EH (cell line): ENCODE measurements around the gene NKX2-2.
A peak's percentile ranks its signal among the peaks of the same experiment; 100 is the strongest.
"Not testable (repeated sequence)": the region's sequence is repeated elsewhere in the genome, so short reads cannot be mapped to it uniquely, and the experiment has no call there.

Experiments used
- DNase-seq: peaks from one replicate; pipeline ENCODE4 v3.0.0-alpha.2; 2015; ENCODE audit warnings: low read depth

NKX2-2 gene

DNA sequence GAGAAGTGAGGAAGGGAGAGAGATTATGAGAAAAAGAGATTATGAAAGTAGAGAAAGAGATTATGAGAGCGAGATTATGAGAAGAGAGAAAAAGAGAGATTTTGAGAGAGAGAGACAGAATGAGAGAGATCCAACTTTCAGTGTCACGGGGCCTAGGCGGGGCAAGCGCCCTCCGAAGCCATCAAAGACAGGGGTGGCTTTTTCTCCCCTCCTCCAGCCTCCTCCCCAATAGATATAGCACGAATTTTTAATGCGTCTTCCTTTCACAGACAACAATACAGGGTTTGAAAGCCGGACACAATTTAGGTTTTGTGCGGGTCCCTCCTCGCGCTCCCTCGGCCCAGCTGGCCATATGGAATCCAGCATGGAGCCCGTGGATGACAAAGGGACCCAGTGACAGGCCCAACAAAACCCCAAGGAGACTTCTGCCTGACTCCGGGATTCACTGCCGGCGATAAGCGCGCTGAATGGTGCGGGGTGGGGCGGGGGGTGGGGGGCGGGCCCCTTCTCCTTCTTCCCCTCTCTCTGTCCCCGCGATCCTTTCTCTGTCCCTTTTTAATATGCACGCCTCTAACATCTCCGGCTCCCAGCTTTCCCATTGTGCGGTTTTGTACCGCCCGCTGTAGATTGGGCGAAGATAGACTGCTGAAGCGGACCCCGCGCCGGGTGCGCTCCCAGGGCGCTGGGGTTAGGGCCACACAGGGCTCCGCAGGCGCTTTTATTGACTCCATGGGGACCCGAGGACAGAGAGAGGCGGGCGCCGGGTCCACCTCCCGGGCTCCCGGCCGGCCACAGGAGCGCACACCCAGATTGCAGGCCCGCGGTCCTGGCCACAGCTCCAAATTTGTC is 5.4 kb downstream of the NKX2-2 start:
- DNase-seq = no peak

DNA sequence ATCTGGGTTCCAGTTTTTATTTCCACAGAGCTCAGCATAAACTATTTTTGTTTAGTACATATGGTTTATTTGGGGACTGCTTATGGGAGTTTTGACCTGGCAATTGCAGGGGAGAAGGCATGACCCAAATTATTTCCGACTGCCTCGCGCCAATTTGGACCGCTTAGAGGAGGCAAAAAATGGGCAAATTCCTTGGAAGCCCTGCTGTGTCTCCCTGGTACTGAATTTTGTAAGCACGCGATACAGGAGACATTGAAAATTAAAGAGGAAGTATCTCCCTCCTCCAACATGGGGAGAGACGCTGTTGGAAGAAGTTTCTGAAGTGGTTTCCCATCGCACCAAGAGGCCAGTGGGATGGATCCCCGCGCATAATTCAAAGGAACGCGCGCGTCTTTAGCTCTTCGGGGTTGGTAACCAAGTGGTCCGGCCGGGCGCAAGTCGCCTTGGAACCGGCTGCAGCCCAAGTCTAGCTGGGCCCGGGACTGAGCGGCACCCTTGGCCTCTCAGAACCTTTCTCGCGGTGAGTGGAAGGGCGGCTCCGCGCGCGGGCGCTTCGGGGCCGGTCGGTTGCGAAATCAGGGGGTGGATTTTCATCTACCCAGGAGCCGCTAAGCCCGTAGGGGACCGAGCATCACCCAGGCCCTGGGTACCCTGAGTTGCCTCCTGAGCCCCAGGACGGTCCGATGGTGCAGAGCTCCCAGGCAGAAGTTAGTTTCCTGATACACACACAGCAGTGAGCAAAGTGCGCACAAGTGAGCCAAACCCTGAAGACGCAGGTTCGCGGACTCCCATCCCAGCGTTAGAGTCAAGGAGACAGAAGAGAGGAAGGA is 6.2 kb downstream of the NKX2-2 start:
- no peak for DNase-seq

GRCh38 chr20:21505810-21506530 is 7.9 kb downstream of the NKX2-2 start:
- peak; percentile 42 for DNase-seq

DNA sequence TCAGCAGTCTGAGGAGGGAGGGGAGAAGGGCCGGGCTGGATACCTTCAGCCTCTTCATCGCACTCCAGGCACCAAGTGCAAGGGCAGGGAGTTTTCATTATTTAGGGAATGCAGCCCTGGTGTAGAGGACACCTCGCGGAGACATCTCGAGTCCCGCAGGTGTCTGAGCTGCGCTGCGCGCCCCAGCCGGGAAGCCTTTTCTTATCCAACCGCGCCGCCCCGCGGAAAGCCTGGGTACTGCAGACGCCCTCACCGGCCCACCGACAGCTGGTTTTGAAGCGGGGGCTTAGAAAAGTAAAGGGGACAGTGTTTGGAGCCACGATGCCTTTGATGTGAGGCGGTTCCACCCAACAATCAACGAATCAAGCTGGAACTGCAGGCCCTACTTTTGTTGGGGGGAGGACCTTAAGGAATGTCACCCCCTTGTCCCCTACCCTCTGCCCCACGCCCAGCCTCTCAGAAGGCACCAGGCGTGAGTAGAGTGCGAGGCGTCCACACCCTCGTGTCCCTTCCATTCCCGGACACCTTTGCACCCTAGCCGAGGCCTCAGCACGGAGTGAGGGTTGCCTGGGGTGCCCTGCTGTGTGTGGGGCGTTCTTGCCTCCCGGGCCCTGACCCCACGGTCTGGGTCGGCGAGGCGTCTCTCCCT is 8.6 kb downstream of the NKX2-2 start:
- DNase-seq = peak; percentile 44

- no peak for DNase-seq
These were observed 9.5 kb downstream of the NKX2-2 start for GRCh38 chr20:21504323-21504722.

DNA sequence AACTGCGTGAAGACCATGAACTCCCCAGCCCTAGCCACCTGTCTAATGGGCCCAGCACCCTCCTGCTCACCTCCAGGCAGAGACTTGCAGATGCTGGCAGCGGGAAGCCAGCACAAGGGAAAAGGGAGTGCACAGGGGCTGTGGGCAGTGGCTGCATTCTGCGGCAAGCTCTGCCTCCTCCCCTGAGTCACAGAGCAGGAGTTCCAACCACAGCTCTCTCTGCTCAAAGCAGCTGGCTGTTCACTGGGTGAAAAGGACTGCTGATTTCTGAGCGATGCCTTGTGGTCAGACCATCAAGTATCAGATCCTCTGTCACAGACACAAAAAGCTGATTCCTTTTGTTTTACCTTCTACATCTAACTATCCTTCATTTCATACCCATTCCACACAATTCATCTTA is 10.5 kb downstream of the NKX2-2 start:
- peak; percentile 40 for DNase-seq

GRCh38 chr20:21501184-21501583 is 12.7 kb downstream of the NKX2-2 start:
- DNase-seq = no peak

GRCh38 chr20:21500599-21500998 is 13.3 kb downstream of the NKX2-2 start:
- DNase-seq = no peak

DNA sequence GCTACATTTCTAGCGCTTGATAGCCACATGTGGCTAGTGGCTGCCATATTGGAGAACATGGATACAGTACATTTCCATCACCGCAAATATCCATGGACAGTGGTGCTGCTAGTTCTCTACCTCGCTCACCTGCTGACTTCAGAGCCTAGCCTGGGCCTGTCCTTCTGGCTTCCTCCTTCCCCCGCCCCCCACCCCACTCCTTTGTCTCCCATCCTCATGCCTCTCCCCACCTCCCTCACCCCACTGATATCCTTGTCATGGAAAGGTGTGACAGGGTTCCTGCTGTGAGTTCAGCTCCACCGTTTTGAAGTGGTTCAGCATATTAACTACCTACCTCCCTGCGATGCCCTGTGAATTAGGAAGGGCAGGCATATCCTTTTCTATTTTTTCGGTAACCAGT is 14.2 kb downstream of the NKX2-2 start:
- DNase-seq = no peak

GRCh38 chr20:21498635-21499034 is 15.2 kb downstream of the NKX2-2 start:
- DNase-seq = no peak

DNA sequence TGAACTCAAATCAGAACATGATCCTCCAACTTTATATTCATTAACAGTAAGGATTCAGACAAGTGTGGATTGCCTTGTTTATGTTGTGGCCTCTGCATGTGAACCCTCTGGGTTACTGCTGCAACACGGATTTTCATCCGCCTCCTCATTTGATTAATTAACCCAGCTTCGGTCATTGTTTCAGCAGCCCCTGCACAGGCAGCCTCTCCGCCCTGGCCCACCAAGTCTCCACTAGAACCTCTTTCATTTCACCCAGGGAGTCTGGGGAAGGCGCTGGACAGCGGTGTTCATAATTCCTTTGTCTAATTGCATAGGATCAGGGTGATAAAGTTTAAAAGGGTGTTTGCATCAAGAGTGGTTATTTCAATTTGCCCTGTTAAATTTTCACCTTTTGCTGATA is 15.7 kb downstream of the NKX2-2 start:
- no peak for DNase-seq

- DNase-seq = no peak
These were observed 17.4 kb downstream of the NKX2-2 start for GRCh38 chr20:21496452-21496851.

- DNase-seq = no peak
These were observed 20.8 kb downstream of the NKX2-2 start for GRCh38 chr20:21493049-21493448.

DNA sequence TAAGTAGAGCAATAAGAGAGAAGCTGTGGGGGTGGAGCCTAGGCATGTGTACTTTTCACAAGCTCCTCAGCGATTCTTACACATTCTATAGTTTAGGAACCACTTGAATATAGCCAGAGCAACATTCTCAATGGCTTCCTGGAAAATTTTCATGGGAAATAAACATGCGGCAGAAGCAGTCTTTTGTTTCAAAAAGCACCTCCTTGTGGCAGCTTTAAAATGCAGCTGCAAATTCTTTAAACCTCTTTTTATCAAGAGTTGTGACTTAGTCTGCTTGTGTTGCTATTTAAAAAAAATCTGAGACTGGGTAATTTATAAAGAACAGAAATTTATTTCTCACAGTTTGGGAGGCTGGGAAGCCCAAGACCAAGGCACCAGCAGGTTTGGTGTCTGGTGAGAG is 23.8 kb downstream of the NKX2-2 start:
- no peak for DNase-seq

DNA sequence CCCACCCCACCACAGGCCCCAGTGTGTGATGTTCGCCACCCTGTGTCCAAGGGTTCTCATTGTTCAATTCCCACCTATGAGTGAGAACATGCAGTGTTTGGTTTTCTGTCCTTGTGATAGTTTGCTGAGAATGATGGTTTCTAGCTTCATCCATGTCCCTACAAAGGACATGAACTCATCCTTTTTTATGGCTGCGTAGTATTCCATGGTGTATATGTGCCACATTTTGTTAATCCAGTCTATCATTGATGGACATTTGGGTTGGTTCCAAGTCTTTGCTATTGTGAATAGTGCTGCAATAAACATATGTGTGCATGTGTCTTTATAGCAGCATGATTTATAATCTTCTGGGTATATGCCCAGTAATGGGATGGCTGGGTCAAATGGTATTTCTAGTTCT is 33.7 kb downstream of the NKX2-2 start:
- DNase-seq = not testable (repeated sequence)

DNA sequence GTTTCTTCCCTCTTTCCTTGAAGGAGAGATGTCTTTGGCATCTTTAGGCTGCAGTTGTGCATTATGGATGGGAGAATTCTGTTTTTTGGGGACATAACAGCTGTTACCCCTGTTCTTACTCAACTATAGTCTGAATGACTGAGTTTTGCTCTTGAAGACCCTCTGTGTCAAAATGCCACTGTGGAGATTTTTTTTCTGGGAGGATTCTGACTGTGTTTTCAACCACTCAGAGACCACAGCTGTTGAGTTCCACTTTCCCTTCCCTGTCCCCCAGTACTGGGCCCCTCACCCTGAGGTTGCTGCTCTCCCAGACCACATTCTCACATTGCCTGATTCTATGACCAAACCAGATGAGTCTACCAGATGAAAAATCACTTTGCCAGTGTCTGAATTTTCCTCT is 48.1 kb downstream of the NKX2-2 start:
- no peak for DNase-seq

GRCh38 chr20:21464916-21465315 is 48.9 kb downstream of the NKX2-2 start:
- DNase-seq = no peak
